Prostate gland (tissue), 2 donors: ENCODE measurements around the gene GPR158.

Source experiments
- CTCF ChIP-seq, 4 experiments: fragments of 200-600 bp in 2 of 4; fragments of 450-650 bp in 2 of 4; sonication (generic) in 2 of 4; IDR thresholded peaks; 1 replicate in 3 of 4; 2 replicates in 1 of 4; pipeline ENCODE4 v1.5.1; 2016 to 2019; ENCODE audit warnings: antibody characterized with exemption in 4 of 4, mild to moderate bottlenecking in 2 of 4, moderate library complexity in 2 of 4
- POLR2A ChIP-seq: fragments of 450-650 bp; IDR thresholded peaks from one replicate; pipeline ENCODE4 v1.6.1; 2016; ENCODE audit warnings: antibody characterized with exemption, mild to moderate bottlenecking

GRCh38 chr10:25308278-25308677 is 133.5 kb downstream of the GPR158 start:
- TF ChIP-seq CTCF (IDR thresholded peaks at IDR 0.05) (no peak), POLR2A (no peak)
